ENCODE results near the gene CPPED1. TPM values are rescaled to one million over a fixed set of nuclear protein-coding genes. Genes with fewer than 3 reads are reported as not detected.

Gene CPPED1
- total and polyA plus RNA-seq, 2 donors (not counting 1 experiment from before 2014, with no cell fraction given): 7.4 to 19.8 TPM

DNA sequence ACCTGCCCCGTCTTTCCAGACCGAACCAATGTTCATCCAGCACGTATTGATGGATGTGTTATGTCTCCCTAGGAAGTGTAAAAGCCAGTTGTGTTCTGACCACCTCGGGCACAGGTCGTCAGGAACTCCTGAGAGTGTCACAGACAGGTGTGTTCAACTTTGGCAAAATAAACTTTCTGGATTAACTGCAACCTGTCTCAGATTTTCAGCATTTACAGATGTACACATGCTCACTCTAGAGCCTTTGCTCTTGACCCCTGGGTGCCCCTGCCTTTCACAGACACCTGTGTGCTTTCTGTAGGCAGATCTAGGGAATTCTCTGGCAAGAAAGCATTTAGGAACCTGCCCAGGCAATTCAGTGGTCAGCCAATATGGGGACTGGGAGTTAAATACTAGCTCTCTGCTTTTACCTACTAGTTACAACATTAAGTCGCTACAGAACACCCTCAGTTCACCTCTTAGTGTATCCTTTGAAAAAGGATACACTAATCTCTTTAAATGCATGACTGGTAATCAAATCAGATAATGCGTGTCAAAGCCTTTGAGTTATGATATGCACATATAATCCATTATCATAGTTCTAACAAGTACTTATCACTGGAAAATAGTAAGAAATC lies 188.9 kb downstream of the CPPED1 start:
- no peaks in the 10 kb centered on the region for H3K9me3 ChIP-seq (ENCODE audit: control insufficient read depth, insufficient read depth, low read depth, low read length)
- no peaks in the 10 kb centered on the region for H3K27me3 ChIP-seq (ENCODE audit: control insufficient read depth, insufficient read depth, low read length)
- H3K9ac ChIP-seq (ENCODE audit: insufficient read depth, low read length): no peak overlapping the region
- no peak overlapping the region for H3K4me2 ChIP-seq (ENCODE audit: extremely low read depth, insufficient read depth, low read length)
- no peaks in the 10 kb centered on the region for H3K79me2 ChIP-seq (ENCODE audit: control insufficient read depth, insufficient read depth, low read length)
- no peak overlapping the region for H3K27ac ChIP-seq (ENCODE audit: insufficient read depth, low read length)
- no peaks in the 10 kb centered on the region for H4K20me1 ChIP-seq (ENCODE audit: control insufficient read depth, extremely low read depth, insufficient read depth, low read length)
- no peaks in the 10 kb centered on the region for H3K4me1 ChIP-seq (ENCODE audit: control insufficient read depth, extremely low read depth, insufficient read depth, low read length)
- no peak overlapping the region for H2AFZ ChIP-seq (ENCODE audit: low read length)
- H3K4me3 ChIP-seq (replicated peaks in 1 of 4; ENCODE audit: control extremely low read depth in 1 of 4, insufficient read depth in 1 of 4, low read depth in 3 of 4, low read length in 4 of 4): no peak overlapping the region
- no peak for DNase-seq (ENCODE audit: low read depth in 2 of 2)
- H3K36me3 ChIP-seq (ENCODE audit: control insufficient read depth, insufficient read depth, low read length): no peaks in the 10 kb centered on the region
- no peak for TF ChIP-seq EZH2 (IDR thresholded peaks at IDR 0.05; ENCODE audit: low read length, missing control alignments)
- TF ChIP-seq, protein P1, sequence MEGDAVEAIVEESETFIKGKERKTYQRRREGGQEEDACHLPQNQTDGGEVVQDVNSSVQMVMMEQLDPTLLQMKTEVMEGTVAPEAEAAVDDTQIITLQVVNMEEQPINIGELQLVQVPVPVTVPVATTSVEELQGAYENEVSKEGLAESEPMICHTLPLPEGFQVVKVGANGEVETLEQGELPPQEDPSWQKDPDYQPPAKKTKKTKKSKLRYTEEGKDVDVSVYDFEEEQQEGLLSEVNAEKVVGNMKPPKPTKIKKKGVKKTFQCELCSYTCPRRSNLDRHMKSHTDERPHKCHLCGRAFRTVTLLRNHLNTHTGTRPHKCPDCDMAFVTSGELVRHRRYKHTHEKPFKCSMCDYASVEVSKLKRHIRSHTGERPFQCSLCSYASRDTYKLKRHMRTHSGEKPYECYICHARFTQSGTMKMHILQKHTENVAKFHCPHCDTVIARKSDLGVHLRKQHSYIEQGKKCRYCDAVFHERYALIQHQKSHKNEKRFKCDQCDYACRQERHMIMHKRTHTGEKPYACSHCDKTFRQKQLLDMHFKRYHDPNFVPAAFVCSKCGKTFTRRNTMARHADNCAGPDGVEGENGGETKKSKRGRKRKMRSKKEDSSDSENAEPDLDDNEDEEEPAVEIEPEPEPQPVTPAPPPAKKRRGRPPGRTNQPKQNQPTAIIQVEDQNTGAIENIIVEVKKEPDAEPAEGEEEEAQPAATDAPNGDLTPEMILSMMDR (conservative IDR thresholded peaks at IDR 0.05 in 1 of 2, IDR thresholded peaks at IDR 0.05 in 1 of 2; ENCODE audit: low read depth in 1 of 2, low read length in 2 of 2): no peak

DNA sequence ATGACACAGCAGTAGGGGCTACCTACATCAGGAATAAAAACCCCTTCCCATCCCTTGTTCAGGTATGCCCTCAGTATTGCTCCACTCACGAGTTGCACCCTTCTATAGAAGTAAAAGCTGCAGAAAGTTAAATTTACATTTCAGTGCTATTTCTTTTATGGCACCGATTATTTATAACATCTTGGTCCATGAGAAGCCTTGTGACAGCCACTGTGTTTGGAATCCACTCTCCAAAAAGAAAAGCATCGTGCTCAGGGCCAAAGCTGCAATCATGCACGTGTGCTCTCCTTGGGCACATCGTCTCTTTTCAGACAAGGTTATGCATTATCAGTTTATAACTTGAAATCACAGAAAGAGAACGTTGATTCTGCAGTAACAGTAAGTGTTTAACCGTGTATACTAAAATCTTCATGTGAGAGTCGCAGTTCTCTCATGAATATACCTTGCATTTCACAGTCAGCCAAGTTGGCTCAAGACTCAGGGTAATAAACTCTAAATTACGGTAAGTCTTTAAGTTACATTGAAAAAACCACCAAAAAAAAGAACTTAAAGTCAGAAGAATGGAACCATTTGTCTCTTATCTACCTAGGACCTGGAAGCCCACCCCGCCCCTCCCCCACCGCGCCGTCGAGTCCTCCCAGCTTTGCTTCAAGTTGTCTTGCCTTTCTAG lies 189.6 kb downstream of the CPPED1 start:
- Histone ChIP-seq H3K27ac (ENCODE audit: insufficient read depth, low read length) (no peak overlapping the region), H3K4me3 (replicated peaks in 1 of 4; ENCODE audit: control extremely low read depth in 1 of 4, insufficient read depth in 1 of 4, low read depth in 3 of 4, low read length in 4 of 4) (no peak overlapping the region), H3K36me3 (ENCODE audit: control insufficient read depth, insufficient read depth, low read length) (no peaks in the 10 kb centered on the region), H3K4me1 (ENCODE audit: control insufficient read depth, extremely low read depth, insufficient read depth, low read length) (no peaks in the 10 kb centered on the region), H3K9me3 (ENCODE audit: control insufficient read depth, insufficient read depth, low read depth, low read length) (no peaks in the 10 kb centered on the region), H3K79me2 (ENCODE audit: control insufficient read depth, insufficient read depth, low read length) (no peaks in the 10 kb centered on the region), H3K9ac (ENCODE audit: insufficient read depth, low read length) (no peak overlapping the region), H3K27me3 (ENCODE audit: control insufficient read depth, insufficient read depth, low read length) (no peaks in the 10 kb centered on the region), H3K4me2 (ENCODE audit: extremely low read depth, insufficient read depth, low read length) (no peak overlapping the region), H4K20me1 (ENCODE audit: control insufficient read depth, extremely low read depth, insufficient read depth, low read length) (no peaks in the 10 kb centered on the region), H2AFZ (ENCODE audit: low read length) (no peak overlapping the region)
- no peak for TF ChIP-seq EZH2 (IDR thresholded peaks at IDR 0.05; ENCODE audit: low read length, missing control alignments)
- no peak for DNase-seq (ENCODE audit: low read depth in 2 of 2)

- H3K4me1 ChIP-seq (ENCODE audit: control insufficient read depth, extremely low read depth, insufficient read depth, low read length): no peaks in the 10 kb centered on the region
Measured at GRCh38 chr16:12613131-12613991, 190.3 kb downstream of the CPPED1 start.

More at GRCh38 chr16:12613131-12613991, 190.3 kb downstream of the CPPED1 start:
- no peaks in the 10 kb centered on the region for H3K36me3 ChIP-seq (ENCODE audit: control insufficient read depth, insufficient read depth, low read length)
- H4K20me1 ChIP-seq (ENCODE audit: control insufficient read depth, extremely low read depth, insufficient read depth, low read length): no peaks in the 10 kb centered on the region
- peak in 1 of 2 donors; percentile 67 for DNase-seq (ENCODE audit: low read depth in 2 of 2)
- H3K79me2 ChIP-seq (ENCODE audit: control insufficient read depth, insufficient read depth, low read length): no peaks in the 10 kb centered on the region
- H2AFZ ChIP-seq (ENCODE audit: low read length): no peak overlapping the region
- H3K4me2 ChIP-seq (ENCODE audit: extremely low read depth, insufficient read depth, low read length): no peak overlapping the region
- no peak overlapping the region for H3K27ac ChIP-seq (ENCODE audit: insufficient read depth, low read length)
- no peaks in the 10 kb centered on the region for H3K27me3 ChIP-seq (ENCODE audit: control insufficient read depth, insufficient read depth, low read length)
- H3K9me3 ChIP-seq (ENCODE audit: control insufficient read depth, insufficient read depth, low read depth, low read length): no peaks in the 10 kb centered on the region
- H3K4me3 ChIP-seq (replicated peaks in 1 of 4; ENCODE audit: control extremely low read depth in 1 of 4, insufficient read depth in 1 of 4, low read depth in 3 of 4, low read length in 4 of 4): no peak overlapping the region
- TF ChIP-seq, protein P1 (conservative IDR thresholded peaks at IDR 0.05 in 1 of 2, IDR thresholded peaks at IDR 0.05 in 1 of 2; ENCODE audit: low read depth in 1 of 2, low read length in 2 of 2): no peak
- TF ChIP-seq EZH2 (IDR thresholded peaks at IDR 0.05; ENCODE audit: low read length, missing control alignments): no peak
- H3K9ac ChIP-seq (ENCODE audit: insufficient read depth, low read length): no peak overlapping the region

Measured in fibroblast of lung (primary cell).